SK-N-MC (cell line): Measurements from ENCODE around the gene PRR33.

ENCODE experiments used
- EZH2 ChIP-seq: fragments of 200-600 bp; sonication (generic); IDR thresholded peaks from one replicate; pipeline ENCODE4 v1.6.1; 2017; ENCODE audit warnings: antibody characterized with exemption
- POLR2AphosphoS5 ChIP-seq: IDR thresholded peaks from 2 replicates; pipeline ENCODE4 v1.6.1; 2012; ENCODE audit warnings: mild to moderate bottlenecking, low read depth, low read length, borderline replicate concordance

DNA sequence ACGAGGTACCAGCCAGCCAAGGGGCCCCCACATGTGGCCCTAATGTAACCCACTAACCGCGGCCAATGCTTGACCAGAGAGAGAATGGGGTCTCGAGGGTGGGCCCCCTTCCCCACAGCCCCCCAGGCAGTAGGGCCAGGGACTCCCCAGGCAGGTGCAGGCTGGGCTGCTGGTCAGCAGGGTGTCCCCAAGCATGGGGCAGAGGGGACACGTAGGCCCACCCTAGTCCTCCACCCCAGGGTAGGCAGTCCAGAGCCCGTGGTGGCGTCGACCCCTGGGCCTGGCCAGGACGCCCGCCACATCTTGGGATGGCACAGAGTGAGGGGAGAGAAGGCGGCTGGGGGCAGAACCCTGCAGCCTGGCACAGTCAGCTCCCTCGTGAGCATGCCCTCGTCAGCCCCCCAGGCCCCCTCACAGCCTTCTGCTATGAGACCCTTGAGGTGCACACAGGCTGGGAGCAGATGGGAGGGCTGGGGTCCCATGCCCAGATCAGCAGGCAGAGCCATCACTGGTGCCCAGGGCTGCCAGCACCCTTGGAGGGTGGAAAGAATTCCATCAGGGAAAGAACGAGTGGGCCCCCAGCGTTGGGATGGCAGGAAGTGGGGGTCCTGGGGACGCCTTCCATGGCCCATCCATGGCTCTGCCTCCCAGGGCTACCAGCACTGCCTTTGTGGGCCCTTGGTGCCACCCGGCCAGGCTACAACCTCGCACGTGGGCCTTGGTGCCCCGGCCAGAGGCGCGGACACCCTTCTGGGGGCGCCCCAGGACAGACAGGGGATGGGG lies 33.9 kb upstream of the PRR33 start:
- TF ChIP-seq POLR2AphosphoS5 (no peak), EZH2 (no peak)
